Smooth muscle cell of trachea (primary cell): ENCODE measurements around the gene EPGN. TPM values are rescaled to one million over a fixed set of nuclear protein-coding genes. Genes with fewer than 3 reads are reported as not detected.

Experiments
- total RNA-seq: library from RNA; depleted of rRNA; stranded (reverse); fragments of >200 nt; gene quantifications from 2 replicates; pipeline ENCODE4 v1.2.1, GENCODE V29; 2014

Gene EPGN
- 0.15 and 0.17 TPM in 2 replicates for total RNA-seq

DNA sequence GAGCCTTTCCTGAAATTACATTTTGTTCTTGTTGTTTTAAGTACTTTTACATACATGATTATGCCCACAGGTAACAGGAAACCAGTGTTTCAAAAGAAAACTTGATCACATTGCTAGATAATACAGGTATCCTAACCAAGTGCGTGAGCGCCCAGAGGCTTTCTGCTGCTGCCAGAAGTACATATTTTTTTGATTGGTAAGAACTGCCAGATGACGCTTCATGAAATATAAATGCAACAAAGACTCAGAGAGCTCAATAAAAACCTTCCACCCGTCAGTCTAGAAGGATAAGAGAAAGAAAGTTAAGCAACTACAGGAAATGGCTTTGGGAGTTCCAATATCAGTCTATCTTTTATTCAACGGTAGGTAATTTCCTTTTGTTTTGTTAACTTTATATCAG is at the start of gene EPGN:
Gene EPGN, plus strand, starts transcription at position 256 of the 400 bp plus-strand sequence. Its CDS starts 64 bp downstream, at position 320.

DNA sequence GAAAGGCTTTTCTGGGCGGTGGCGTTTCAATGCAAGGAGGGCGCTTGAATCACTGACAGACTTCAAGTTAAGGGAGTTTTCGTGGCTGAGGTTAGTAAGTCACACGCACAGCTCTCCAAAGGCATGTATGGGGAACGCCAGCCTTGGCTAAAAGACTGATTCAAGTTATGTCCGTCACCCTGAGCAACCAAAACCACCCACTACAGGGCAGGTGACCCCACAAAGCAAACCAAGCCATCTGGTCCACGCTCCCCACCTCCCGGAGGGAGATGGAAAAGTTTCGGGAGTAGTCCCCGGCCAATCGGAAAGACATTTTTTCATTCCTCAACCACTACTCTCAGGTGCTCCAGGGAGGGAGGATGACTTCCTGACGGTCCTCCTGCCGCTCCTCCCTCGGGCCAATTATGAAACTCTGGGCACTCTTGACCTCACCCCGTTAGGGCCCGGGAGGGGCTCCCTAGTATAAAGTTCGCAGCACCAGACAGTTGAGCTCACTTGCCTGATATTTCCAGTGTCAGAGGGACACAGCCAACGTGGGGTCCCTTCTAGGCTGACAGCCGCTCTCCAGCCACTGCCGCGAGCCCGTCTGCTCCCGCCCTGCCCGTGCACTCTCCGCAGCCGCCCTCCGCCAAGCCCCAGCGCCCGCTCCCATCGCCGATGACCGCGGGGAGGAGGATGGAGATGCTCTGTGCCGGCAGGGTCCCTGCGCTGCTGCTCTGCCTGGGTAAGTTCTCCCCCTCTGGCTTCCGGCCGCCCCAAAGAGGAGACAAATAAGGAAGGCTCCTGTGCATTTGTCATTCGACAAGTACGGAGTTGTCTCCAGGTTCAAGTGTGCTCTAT is 56.6 kb downstream of the EPGN start, which contains the start of gene EREG:
Gene EREG, plus strand, starts transcription at position 494 of the 840 bp plus-strand sequence. Its CDS starts 164 bp downstream, at position 658.

Other genes starting within 250 kb of the EPGN start
- gene CXCL2, start 209.3 kb upstream of the EPGN start, total RNA-seq: 1.3 and 8.3 TPM in 2 replicates
- gene MTHFD2L, start 150.4 kb upstream of the EPGN start, total RNA-seq: 10.8 and 13.4 TPM in 2 replicates
- 0.15 and 0.33 TPM in 2 replicates for gene EREG, start 56.7 kb downstream of the EPGN start, total RNA-seq
- 0.29 TPM in 1 of 2 replicates, not detected in the other for gene AREG, start 136.7 kb downstream of the EPGN start, total RNA-seq